ENCODE data around the gene TRERF1. TPM values are rescaled to one million over a fixed set of nuclear protein-coding genes. Genes with fewer than 3 reads are reported as not detected.

Gene TRERF1
- total and polyA plus RNA-seq, 2 of the 8 experiments (the other 6 are each of a cell fraction or from before 2014, with no cell fraction given), result 10.8 to 21.5 TPM

DNA sequence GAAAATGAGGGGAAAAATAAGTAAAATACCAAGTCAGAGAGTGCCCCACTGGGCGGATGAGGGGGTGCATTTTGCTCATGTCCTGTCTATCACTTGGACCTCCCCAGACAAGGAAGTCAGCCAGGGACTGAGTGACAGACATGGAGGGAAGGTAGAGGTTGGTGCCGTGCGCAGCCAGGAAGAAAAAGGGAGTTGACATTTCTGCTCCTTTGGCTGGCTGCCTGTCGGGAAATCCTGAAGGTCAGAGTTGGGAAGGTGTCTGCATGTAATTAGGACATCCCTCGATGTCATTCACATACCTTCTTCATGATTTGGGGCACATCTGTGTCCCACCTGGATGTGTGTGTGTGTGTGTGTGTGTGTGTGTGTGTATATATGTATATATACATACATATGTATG lies 269.6 kb downstream of the TRERF1 start:
- H3K79me1 ChIP-seq (ENCODE audit: low read depth, low read length), result no peaks in the 10 kb centered on the region

More for the DNA sequence above, 269.6 kb downstream of the TRERF1 start:
- Histone ChIP-seq H3K4me2 (ENCODE audit: insufficient read depth in 1 of 2, low read depth in 2 of 2, low read length in 2 of 2) (no peak overlapping the region), H3K27me3 (replicated peaks in 1 of 4; ENCODE audit: control insufficient read depth in 3 of 4, extremely low read depth in 1 of 4, insufficient read depth in 3 of 4, low read length in 3 of 4) (no peaks in the 10 kb centered on the region; a peak in 1 of 7 replicates), H4K20me1 (replicated peaks in 1 of 2; ENCODE audit: control insufficient read depth in 1 of 2, insufficient read depth in 2 of 2, low read length in 2 of 2) (no peaks in the 10 kb centered on the region), H3K36me3 (ENCODE audit: control insufficient read depth in 2 of 4, insufficient read depth in 4 of 4, low read length in 3 of 4) (no peaks in the 10 kb centered on the region), H2BK20ac (ENCODE audit: low read length) (no peak overlapping the region), H3K14ac (ENCODE audit: insufficient read length) (no peak overlapping the region), H4K8ac (ENCODE audit: extremely low read depth, insufficient read depth, low read length) (no peak overlapping the region), H3K9me3 (ENCODE audit: insufficient read depth in 2 of 2, low read depth in 1 of 2, low read length in 1 of 2) (no peaks in the 10 kb centered on the region), H3K23me2 (ENCODE audit: low read depth, low read length) (peaks cover 4% of the 10 kb centered on the region), H3K9ac (replicated peaks in 1 of 4; ENCODE audit: extremely low read depth in 1 of 4, low read depth in 3 of 4, low read length in 3 of 4) (no peak overlapping the region), H4K91ac (replicated peaks; ENCODE audit: insufficient read length, low read length) (no peak overlapping the region), H2BK12ac (ENCODE audit: low read depth, low read length) (no peak overlapping the region), H3K27ac (ENCODE audit: low read depth, low read length) (no peak overlapping the region), H3K56ac (replicated peaks; ENCODE audit: insufficient read length, low read depth, low read length) (no peak overlapping the region), H3K4me1 (replicated peaks in 1 of 4; ENCODE audit: control insufficient read depth in 3 of 4, insufficient read depth in 4 of 4, low read length in 3 of 4) (peaks cover 3 to 19% (median 10%) of the 10 kb centered on the region in 4 experiments; a peak in 5 of 7 replicates), H3K18ac (ENCODE audit: extremely low read depth, low read length) (no peak overlapping the region), H3K79me2 (ENCODE audit: control insufficient read depth in 1 of 2, insufficient read depth in 2 of 2, low read length in 2 of 2) (no peaks in the 10 kb centered on the region), H2BK5ac (ENCODE audit: low read depth, low read length) (no peak overlapping the region), H3K4ac (replicated peaks; ENCODE audit: insufficient read length, low read depth, low read length) (no peak overlapping the region), H3K23ac (ENCODE audit: insufficient read length) (no peak overlapping the region), H2BK120ac (replicated peaks; ENCODE audit: low read depth, low read length) (no peak overlapping the region), H2BK15ac (ENCODE audit: low read length) (no peak overlapping the region), H4K5ac (ENCODE audit: insufficient read length, low read depth, low read length) (no peak overlapping the region), H2AFZ (ENCODE audit: low read length) (no peak overlapping the region), H3K4me3 (ENCODE audit: extremely low read depth in 1 of 4, insufficient read depth in 2 of 4, low read depth in 3 of 4, low read length in 4 of 4) (no peak overlapping the region), H2AK5ac (ENCODE audit: low read depth, low read length) (no peak overlapping the region)
- ChIA-PET CTCF (ENCODE audit: partially characterized antibody) (interaction anchor here (2.1 to 2.3 kb wide), 2 partner anchors 11 to 95 kb away, joined by 7 read pairs; no protein-coding TSS in a partner anchor), POLR2A (ENCODE audit: partially characterized antibody) (no interaction called here)
- no peak for FAIRE-seq
- DNase-seq (ENCODE audit: low read depth in 1 of 2, low spot score in 2 of 2), result no peak
- 86% methylated on average over 5 of the region's 5 CpGs; no CpG with 5 or more reads in 1 of the 2 experiments for WGBS, 2 experiments (ENCODE audit: extremely low coverage in 1 of 2, insufficient coverage in 1 of 2, insufficient read length in 1 of 2, insufficient replicate concordance in 2 of 2, low coverage in 1 of 2, low lambda C conversion rate in 2 of 2, missing lambda C conversion rate in 1 of 2)
- TF ChIP-seq PHF8 (conservative IDR thresholded peaks at IDR 0.05; ENCODE audit: low read depth, low read length) (no peak), ZNF274 (IDR thresholded peaks at IDR 0.05; ENCODE audit: borderline replicate concordance, extremely low read depth, low read length) (no peak), SP1 (IDR thresholded peaks at IDR 0.05; ENCODE audit: low read depth, low read length) (no peak)

All from H1 (cell line).